ENCODE measurements around the gene C10orf143.
"Not testable (repeated sequence)": the region's sequence is repeated elsewhere in the genome, so short reads cannot be mapped to it uniquely, and the experiment has no call there.

Gene C10orf143

DNA sequence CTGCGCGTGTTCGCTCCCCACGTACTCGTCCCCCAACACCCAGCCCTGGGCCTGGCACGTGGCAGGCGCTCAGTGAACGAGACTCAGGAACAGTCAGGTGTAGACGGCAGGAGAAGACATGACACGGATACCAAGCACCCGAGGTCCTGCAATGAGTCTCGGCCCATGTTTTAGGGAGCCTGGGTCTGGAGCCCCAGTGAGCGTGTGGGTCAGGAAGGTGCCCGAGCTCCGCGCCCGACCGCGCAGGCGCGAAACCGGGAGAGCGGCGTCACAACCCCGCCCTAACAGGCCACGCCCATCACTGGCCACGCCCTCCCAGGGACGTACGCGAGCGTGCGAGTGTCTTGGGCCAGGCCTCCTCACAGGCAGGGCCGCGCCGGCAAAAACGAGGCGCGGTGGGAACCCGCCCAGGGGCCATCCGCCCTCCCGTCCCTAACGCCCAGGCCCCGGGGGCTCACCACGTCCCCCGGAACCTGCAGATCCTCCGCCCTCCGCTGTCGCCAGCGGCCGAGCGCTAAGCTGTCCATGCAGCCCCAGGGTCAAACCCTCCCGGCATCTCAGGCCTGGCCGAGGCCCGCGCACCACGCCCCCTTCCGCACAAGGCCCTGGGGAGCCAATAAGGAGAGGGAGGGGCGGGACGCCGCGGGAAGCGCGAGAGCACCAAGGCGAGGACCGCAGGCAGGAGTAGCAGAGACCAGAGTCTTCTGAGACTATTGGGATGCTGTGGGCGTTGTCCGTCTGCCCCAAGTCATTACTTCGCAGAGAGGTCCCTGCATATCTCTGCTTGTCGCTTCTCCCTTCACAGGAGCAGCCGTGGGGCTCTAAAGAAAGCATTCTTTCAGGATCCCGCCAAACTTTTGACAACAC lies at the start of gene C10orf143:
C10orf143 (minus strand) TSS at position 585 of the 867 bp plus-strand sequence; CDS start at position 527, 58 bp downstream.
- in situ Hi-C loops (cut with MboI; ENCODE audit: low sequenced_read_pairs), result no loop called here

- in situ Hi-C loops (cut with MboI; ENCODE audit: low sequenced_read_pairs), result no loop called here
Observed at GRCh38 chr10:130159192-130159794, 48.7 kb upstream of the C10orf143 start.

GRCh38 chr10:130146042-130146441 lies 35.4 kb upstream of the C10orf143 start:
- in situ Hi-C loops (cut with MboI; ENCODE audit: low sequenced_read_pairs), result no loop called here

- in situ Hi-C loops (cut with MboI; ENCODE audit: low sequenced_read_pairs), result no loop called here
Observed at GRCh38 chr10:130141878-130142277, 31.2 kb upstream of the C10orf143 start.

- in situ Hi-C loops (cut with MboI; ENCODE audit: low sequenced_read_pairs), result no loop called here
Observed at GRCh38 chr10:130141460-130141859, 30.8 kb upstream of the C10orf143 start.

- in situ Hi-C loops (cut with MboI; ENCODE audit: low sequenced_read_pairs), result no loop called here
Observed at GRCh38 chr10:130141038-130141437, 30.4 kb upstream of the C10orf143 start.

GRCh38 chr10:130140425-130140824 lies 29.8 kb upstream of the C10orf143 start:
- in situ Hi-C loops (cut with MboI; ENCODE audit: low sequenced_read_pairs), result no loop called here

- in situ Hi-C loops (cut with MboI; ENCODE audit: low sequenced_read_pairs), result no loop called here
Observed at GRCh38 chr10:130138479-130138866, 27.8 kb upstream of the C10orf143 start.

DNA sequence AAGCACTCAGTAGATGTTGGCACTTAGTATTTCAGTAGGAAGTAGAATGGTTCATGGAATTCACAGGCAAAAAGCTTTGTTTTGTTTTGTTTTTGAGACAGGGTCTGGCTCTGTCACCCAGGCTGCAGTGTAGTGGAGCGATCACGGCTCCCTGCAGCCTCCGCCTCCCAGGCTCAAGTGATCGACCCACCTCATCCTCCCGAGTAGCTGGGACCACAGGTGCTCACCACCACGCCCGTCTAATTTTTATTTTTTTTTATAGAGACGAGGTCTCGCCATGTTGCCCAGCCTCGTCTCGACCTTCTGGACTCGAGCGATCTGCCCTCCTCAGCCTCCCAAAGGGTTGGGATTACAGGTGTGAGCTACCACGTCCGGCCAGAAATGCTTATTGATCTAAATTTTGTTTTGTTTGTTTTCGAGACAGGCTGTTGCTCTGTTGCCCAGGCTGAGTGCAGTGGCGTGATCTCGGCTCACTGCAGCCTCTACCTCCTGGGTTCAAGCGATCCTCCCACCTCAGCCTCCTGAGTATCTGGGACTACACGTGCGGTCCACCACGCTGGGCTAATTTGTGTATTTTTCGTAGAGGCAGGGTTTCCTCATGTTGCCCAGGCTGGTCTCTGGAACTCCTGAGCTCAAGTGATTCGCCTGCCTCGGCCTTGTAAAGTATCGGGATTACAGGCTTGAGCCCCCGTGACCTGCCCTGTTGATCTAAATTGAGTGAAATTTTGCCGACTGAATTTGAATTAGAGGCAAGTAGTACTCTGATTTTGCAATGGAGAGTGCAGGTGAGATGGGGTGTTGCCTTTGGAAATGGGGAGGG lies 27.2 kb upstream of the C10orf143 start:
- in situ Hi-C loops (cut with MboI; ENCODE audit: low sequenced_read_pairs), result no loop called here

DNA sequence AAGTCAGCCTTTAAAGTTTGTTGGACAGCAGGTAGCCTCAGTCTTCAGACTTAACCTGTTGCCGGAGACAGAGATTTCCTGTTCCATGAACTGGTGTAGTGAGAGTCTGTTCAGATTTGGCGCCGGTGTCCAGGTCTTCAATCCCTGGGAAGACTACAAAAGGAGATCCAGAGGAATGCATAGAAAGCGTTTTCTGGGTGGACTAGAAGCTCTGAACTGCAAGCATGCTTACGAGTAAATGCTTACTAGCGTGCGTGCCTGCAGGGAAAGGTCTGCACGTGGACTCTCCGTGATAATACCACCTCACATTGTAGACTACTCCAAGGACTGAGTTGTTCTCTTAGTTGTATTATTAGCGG lies 26.4 kb upstream of the C10orf143 start:
- in situ Hi-C loops (cut with MboI; ENCODE audit: low sequenced_read_pairs), result no loop called here

DNA sequence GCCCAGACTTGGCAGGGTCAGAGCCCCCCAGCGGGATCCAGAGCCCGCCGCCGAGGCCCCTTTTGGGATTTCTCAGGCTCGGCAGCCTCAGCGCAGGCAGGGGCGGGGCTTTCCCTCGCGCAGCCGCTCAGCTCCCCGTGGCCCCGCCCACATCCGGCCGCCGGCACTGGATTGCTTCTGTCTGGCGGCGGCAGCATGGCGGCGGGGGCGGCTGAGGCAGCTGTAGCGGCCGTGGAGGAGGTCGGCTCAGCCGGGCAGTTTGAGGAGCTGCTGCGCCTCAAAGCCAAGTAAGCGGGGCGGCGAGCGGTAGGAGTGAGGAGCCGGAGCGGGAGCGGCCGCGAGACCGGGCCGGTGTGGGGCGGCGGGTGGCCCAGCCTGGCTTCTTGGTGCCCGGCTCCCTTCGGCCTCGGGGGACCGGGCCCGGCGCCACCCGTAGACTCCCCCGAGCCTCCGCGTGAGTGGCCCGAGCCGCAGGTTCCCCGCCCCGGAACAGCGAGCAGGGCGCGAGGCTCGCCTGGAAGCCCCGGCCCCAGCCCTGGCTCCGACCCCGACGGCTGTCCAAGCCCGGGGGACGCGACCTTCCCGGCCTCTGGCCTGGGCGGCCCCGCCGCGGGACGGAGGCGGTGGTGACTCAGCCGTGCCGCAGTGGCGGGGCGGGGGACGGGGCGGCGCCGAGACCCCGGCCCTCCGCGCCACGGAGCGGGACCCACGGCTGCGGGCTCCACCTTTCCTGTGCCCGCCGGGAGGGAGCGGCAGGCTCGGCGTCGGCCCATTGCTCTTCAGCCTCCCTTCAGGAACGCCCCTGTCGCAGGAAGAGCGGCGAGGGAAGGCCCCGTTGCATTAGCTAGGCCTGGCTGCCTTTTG lies 25.8 kb upstream of the C10orf143 start, which contains the start of gene GLRX3:
GLRX3 (plus strand) TSS at position 166 of the 864 bp plus-strand sequence; CDS start at position 196, 30 bp downstream.
- in situ Hi-C loops (cut with MboI; ENCODE audit: low sequenced_read_pairs), result no loop called here

GRCh38 chr10:130135676-130136225 lies 25.1 kb upstream of the C10orf143 start:
- in situ Hi-C loops (cut with MboI; ENCODE audit: low sequenced_read_pairs), result no loop called here

DNA sequence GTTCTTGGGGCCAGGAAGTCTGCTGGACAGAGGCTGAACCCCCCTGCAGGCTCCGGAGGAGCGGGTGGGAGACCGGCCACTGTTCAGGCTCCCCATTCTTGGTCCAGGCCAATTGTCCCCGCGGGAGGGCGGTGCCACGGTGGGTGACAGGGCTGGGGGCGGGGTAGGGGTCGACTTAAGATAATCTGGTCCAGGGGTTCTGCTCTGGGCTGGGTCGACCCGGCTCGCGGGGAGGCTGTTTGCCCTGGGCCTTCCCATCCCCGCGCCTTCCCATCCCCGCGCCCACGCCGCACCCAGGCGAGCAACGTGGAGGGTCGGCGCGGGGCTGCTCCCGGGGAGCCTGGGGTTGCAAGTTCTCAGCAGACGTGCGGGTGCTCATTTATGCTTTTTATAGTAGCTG lies 18.3 kb upstream of the C10orf143 start:
- in situ Hi-C loops (cut with MboI; ENCODE audit: low sequenced_read_pairs), result no loop called here

DNA sequence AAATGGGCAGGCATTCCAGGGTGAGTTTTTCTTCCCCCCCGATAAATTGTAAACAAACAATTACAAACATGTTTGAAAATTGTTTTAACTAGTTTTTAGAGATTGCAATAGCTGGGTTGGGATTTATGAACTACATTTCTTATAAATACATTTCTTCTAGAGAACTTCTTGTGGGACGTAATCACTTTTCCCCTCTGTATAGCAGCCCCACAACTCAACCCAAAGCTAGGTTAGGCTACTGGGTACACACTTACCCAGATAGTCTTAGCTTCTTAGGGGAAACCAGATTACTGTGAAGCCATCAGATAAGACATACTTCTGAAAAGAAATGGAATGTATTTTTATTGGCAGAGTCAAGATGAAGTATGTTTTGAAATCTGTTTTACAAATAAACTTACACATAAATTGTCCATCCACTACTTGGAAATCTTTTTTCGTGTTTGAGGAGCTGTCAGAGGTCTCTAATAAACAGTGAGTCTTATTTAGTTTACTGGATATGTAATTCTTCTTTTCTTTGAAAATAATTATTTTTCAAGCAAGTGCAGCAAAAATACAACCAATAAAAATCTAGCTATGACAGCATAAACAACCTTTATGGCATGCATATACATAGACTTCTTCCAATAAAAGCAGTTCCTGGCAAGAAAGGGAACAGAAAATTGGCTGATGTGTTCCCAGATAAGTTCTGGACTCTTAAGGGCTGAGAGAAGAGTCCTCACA lies 17.6 kb upstream of the C10orf143 start:
- in situ Hi-C loops (cut with MboI; ENCODE audit: low sequenced_read_pairs), result no loop called here

GRCh38 chr10:130127364-130128061 lies 16.9 kb upstream of the C10orf143 start:
- in situ Hi-C loops (cut with MboI; ENCODE audit: low sequenced_read_pairs), result no loop called here

DNA sequence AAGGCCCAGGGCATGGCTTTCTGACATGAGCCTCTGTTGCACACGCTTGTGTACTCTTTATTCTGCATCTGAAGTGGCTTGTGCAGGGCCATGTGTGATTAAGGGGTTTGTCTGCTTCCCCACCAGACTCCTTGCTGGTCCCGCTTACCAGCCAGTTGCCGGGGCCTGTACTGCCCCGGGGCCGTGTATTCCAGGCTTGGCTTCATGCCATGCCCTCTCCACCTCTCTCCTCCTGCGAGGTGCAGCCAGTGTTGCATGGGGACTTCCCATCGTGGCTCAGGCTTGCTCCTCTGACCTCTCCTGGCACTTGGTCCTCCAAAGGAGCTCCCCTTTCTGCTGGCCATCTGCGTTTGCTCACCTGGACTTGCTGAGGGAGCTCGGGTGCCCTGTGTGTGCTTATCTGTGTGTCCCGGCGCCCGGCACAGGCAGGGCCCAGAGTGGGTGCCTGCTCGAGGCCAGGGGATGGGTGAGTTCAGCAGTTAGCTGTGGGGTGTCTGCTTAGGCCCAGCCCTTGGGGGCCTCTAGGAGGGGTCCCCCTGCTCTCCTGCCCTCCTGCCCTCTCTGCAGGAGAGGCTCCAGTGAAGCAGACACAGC lies 11.0 kb upstream of the C10orf143 start:
- in situ Hi-C loops (cut with MboI; ENCODE audit: low sequenced_read_pairs), result no loop called here

GRCh38 chr10:130117535-130117934 lies 6.9 kb upstream of the C10orf143 start:
- in situ Hi-C loops (cut with MboI; ENCODE audit: low sequenced_read_pairs), result not testable (repeated sequence)

GRCh38 chr10:130116942-130117341 lies 6.3 kb upstream of the C10orf143 start:
- in situ Hi-C loops (cut with MboI; ENCODE audit: low sequenced_read_pairs), result not testable (repeated sequence)
